HG02763 (cell line): ENCODE measurements around the gene NME2.
"Not testable (repeated sequence)": the region's sequence is repeated elsewhere in the genome, so short reads cannot be mapped to it uniquely, and the experiment has no call there.

ENCODE experiments used
- ATAC-seq: cut with Tn5 transposase; IDR thresholded peaks from one replicate; pipeline ENCODE4 v1.9.1; 2021; ENCODE audit warnings: mild to moderate bottlenecking, moderate library complexity; ENCODE audit not compliant: unreplicated experiment

The NME2 gene

DNA sequence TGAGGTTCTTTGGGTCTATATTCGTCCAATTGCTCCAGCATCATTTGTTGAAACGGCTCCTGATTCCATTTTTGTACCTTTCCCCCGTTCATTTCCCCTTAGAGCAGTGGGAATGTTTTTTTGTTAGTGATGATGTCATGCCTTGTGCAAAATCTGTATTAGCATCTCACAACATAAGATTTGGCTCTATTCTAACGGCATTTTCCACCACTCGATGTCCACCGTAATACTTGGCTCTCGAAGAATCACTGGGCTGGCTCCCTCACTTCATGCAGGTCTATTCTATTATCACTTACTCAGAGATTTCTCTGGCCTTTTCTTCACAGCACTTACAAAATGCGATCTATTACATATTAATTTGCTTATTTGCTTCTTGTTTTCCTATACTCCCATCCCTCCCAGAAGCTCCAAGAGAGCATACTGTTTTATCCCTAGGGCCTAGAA lies 13.4 kb upstream of the NME2 start:
- ATAC-seq = no peak

DNA sequence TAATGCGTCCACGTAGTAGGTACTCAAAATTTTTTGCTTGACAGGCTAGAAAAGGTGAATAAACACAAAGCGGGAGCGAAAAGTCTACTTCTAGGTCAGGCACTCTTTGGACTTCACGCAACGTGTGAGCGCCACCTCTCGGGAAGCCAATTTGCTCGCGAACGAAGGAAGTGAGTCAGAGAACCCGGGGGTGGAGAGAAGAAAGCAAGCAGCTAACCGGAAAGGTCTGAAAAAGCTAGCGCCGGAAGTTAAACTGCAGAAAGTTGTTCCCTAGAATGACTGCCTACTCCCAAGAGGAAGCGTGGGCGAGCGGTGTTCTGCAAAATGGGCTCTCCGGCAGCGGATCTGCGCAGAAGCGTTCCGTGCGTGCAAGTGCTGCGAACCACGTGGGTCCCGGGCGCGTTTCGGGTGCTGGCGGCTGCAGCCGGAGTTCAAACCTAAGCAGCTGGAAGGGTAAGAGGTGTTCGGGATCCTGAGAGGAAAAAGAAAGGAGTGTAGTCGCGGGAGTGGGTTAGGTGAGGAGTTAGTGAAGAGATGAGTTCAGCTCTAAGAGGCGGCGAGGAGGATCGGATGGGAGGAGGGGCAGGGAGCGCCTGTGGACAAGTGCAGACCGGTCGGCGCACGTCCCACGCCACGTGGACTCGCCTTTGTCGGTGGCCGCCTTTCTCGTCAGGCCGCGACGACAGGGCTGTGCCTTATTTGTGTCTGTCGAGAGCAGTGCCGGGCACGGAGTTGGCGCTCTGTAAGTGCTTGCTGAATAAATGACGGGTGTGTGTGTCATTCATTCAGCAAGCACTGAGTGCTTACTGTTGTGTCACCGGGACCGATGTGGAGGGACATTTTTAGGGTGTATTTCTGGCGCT lies 12.8 kb upstream of the NME2 start, which contains the start of gene NME1:
NME1 (plus strand) TSS at position 350 of the 863 bp plus-strand sequence. CDS start 2,096 bp downstream, outside the sequence.
- ATAC-seq = peak; percentile 94

DNA sequence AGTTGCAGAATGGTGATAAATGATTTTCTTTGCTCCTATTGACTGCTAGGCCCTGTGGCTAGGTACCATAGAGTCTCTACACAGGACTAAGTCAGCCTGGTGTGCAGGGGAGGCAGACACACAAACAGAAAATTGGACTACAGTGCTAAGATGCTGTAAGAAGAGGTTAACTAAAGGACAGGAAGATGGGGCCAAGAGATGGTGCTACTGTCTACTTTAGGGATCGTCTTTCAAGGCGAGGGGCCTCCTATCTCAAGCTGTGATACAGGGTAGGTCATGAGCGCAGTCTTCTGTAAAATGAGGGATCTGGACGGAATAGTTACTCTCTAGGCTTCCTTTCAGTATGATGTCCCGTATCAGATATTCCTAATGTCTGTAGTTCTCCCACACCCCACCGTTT lies 12.0 kb upstream of the NME2 start:
- ATAC-seq = no peak

DNA sequence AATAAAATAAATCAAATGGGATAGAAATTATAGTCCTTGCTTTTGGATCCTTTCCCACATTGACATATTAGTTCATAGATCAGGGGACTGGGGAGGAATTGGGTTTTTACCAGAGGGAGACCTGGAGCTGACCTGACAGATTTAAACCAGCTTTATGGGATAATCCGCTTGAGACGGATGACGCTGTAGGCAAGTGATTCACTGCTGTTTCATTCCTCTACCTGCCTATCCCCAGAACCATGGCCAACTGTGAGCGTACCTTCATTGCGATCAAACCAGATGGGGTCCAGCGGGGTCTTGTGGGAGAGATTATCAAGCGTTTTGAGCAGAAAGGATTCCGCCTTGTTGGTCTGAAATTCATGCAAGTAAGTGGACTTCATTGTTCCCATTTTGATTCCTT lies 10.8 kb upstream of the NME2 start:
- no peak for ATAC-seq

DNA sequence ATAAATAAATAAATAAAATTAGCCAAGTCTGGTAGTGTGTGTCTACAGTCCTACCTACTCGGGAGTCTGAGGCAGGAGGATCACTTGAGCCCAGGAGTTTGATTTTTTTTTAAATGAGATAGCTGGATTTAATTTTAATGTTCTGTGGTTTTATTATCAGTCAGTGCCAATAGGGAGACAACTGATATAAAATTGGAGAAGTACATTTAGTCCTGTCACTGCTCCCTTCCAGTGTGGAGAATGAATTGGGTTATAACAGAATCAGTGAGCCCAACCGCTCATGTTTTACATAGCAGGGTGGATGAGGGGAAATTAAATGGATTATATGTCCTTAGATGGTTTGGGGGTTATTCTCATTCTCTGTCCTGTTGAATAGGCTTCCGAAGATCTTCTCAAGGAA lies 6.6 kb upstream of the NME2 start:
- ATAC-seq = no peak

DNA sequence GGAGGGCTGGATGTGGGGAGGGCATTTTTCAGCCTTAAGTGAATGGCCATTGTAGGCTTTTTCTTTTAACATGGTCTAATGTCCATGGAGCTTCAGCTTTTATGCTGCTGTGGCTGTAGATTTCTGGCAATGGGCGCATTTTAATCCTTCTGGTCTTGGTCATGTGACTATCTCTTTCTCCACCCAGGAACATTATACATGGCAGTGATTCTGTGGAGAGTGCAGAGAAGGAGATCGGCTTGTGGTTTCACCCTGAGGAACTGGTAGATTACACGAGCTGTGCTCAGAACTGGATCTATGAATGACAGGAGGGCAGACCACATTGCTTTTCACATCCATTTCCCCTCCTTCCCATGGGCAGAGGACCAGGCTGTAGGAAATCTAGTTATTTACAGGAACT lies 4.7 kb upstream of the NME2 start:
- no peak for ATAC-seq

DNA sequence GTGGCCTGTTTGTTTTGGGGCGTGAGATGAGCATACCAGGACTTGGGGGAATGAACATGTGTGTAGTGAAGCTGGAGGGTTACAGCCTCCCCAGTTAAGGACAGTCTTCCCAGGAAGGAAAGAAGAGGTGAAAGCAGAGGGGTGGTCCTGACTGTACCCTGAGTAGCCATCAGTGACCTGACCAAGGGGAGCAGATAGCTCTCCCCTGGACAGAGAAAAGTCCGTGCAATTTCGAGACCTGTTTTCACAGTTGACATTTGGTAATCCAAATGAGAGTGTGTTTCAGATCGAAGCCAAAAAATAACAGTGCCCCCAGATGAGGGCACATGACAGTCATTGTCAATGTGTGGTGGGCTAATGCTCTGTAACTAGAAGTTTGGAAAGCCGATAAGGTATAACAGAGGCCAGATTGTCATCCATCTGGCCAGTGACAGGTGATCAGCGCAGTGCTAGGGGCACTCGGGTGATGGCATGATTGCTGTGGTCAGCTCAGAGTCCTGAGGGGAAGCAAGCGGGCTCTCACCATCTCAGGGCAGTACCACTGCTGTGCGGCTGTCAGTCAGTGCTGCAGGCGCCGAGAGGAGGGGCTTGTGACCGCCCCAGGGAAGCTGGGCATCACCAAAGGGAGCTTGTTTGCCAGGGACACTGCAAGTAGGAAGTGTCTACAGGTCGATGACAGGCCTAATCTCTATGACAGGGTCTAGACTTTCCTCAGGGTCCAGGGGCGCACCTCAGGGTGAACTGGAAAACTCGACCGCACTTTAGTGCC lies 1.1 kb upstream of the NME2 start:
- no peak for ATAC-seq

DNA sequence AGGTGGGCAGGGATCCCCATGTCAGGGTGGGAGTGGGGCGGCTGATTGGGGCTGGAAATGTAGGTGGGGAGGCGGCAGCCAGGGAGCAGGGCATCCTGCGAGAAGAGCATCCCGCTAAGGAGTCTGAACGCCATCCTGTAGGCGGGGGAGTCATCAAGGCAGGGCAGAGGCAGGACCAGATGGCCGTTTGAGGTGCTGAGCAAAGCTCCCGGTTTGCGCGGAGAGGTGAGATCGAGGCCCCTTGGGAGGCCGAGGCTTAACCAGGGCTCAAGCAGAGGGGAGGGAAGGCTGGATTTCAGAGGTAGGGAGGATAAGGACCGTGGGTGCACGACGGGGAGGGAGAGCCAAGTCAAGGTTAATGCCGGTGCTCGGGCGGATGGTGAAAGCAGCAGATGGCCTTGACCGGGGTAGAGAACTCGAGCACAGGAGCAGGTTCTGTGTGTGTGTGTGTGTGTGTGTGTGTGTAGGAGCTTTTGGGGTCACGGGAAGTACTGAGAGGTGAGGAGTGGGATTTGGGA lies 472 bp upstream of the NME2 start:
- no peak for ATAC-seq

DNA sequence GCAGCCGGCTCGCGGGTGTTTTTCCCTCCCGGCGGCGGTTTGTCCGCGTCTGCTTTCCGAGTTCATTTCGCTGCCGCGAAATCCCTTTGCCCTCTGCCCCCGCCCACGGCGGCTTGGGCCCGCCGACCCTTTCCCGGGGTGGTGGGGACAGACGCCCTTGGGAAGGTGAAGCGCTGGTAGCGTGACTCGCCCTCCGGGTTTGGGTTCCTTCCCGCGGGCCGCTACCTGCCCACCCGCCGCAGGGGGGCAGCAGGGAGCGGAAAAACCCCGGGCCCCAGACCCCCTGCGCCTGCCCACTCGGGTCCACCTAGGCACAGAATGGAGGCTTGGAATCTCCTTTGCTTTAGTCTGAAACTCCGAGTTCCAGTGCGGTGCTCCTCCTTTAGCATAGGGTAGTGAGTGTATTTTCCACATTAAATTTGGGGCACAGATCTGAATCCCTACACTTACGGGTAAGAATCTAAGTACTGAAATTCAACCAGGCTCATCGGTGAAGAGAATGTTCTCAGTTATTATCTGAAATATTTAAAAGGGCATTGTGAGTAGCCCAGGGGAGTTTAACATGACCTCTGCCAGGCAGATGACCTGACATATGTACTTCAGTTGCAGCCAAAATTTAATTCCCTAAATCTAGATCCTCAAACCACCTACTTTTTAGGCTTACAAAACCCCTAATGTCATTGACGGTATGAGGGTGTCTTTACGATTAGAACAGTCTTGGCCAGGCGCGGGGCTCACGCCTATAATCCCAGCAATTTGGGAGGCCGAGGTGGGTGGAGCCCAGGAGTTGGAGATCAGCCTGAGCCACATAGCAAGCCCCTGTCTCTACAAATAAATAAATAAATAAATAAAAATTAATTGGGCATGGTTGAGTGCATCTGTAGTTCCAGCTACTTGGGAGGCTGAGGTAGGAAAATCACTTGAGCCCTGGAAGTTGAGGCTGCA lies 1.0 kb downstream of the NME2 start:
- ATAC-seq = peak; percentile 43

DNA sequence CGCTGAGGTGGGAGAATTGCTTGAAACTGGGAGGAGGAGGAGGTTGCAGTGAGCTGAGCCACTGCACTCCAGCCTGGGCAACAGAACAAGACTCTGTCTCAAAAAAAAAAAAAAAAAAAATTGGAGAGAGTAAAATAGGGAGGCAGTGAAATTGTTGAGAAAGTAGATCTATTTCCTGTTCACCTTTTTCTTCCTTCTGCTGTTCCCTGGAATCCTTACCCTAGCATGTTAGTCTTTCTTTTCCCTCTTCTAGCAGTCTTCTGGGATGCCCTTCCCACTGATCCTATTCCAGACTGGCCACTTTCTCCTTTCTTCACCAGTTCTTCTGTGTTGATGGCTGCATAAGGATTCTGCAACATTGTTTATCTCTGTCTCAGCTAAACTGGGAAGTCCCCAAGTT lies 3.1 kb downstream of the NME2 start:
- no peak for ATAC-seq

DNA sequence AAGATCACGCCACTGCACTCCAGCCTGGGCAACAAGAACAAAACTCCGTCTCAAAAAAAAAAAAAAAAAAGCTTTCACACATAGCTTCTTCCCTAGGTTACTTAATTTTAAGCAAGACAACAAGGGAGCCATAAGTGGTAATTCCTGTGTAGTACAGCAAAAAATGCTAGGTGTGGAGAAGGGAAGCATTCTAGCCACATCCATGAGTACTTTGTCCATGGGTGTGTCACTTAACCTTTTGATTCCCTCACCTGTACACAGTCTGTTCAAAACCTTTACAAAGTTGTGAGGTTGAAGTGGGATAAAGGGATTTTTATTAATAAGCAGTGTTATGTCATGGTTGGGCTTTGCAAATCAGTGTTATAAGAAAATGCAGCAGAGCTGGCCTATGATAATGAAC lies 4.5 kb downstream of the NME2 start:
- ATAC-seq = no peak

DNA sequence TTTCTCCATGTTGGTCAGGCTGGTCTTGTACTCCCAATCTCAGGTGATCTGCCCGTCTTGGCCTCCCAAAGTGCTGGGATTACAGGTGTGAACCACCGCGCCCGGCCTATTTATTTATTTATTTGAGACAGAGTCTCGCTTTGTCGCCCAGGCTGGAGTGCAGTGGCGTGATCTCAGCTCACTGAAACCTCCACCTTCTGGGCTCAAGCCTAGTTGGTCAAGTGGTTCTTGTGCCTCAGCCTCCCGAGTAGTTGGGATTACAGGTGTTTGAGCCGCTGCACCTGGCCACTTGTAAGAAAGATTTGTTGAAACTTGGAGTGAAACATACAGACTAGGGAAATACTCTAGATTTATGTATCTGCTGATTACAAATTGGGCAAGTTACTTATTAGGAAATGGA lies 5.8 kb downstream of the NME2 start:
- ATAC-seq = not testable (repeated sequence)

DNA sequence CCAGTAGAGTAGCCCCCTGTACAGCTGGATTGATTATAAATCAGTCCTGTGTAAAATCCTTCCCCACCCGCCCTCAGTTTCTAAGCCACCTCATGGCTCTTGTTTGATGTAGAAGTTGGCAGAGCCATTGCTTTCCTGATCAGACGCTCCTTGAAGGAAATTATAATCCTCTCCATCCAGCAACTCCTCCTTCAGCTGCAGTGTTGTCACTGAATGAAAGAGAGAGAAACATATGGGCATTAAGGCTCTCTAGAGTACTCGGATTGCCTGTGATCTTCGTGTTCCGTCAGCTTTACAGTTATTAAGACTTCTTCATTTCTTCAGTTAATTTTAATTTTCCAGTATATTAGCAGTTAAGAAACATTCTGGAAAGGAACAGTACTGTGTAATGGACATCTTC lies 14.3 kb downstream of the NME2 start:
- no peak for ATAC-seq

DNA sequence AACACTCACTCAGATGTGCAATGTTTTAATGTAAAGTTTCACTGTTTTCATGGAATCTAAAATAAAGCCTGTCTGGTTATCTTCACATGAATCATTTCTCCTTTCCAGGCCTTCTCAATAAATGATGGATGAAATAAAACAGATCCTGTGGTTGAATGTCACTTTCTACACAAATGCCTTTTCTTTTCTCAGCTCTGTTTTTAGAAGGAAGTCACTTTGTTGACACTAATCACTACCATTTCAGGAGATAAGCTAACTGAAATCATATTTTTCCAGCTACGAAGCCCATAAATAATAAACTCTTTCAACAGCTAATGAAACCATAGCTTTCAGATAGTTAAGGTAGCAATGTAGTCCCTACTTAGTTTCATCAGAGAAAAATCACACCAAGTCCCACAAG lies 17.9 kb downstream of the NME2 start:
- ATAC-seq = no peak

DNA sequence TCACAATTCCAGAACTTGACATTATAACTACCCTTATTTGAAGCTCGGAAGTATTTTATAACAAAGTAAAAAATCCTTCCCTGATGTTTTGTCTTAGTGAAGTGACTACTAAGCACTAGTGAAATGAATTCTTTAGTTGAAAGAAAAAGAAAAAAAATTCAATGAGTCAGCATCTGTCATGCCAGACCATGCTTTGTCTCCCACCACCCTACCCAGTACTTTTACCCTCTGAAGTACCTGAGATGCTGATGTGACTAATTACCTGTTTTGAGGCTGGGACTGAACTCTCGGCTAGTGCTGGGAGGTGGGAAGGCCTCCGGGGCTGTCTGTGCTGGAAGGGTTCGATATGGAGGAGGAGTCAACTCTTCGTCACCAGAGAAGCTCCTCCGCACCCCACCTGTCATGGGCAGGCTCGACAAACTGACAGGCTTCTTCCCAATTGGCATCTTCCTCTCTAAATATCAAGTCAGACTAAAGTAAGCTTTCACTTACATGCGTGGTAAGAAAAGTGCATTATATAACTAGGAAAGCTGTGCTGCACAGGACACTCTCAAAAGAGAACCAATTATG lies 19.6 kb downstream of the NME2 start:
- no peak for ATAC-seq

DNA sequence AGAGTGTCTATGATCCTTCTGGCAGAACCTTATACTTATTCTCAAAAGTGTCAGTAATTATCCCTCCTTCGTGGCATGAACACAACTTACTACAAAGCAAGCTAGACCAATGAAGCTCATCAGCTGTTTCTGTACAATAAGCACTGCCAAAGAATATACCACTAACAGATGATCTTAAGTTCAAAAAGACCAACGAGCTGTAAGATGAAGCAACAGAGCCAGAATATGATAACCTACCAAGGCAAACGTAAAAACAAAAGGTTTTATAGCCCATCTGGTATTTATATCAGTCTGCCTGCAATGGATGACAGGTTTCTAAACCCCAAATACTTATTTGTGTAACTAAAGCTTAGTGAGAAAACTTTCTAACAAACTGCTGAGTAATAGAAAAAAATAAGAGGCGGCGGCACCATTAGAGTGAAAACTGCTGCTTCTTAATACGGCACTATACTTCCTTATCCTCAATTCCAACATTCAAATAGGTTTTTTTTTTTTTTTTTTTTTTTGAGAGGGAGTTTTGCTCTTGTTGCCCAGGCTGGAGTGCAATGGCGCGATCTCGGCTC lies 22.1 kb downstream of the NME2 start:
- ATAC-seq = no peak

DNA sequence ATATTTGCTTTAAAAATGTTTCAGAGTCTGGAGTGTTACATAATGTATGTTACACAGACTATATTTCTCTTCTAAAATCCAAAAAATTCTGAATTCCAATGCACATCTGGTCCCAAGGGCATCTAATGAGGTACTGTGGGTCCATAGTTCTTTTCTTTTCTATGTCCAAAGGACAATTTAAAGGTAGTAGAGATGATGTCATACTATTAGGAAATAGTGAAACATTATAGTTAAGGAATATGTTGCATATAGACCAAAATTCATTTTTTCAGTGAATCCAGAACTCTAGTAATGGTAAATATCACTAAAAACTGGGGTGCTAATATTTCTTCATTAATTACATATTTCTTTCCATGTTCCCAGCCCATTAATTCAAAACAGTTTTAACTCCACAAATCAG lies 23.0 kb downstream of the NME2 start:
- ATAC-seq = no peak

DNA sequence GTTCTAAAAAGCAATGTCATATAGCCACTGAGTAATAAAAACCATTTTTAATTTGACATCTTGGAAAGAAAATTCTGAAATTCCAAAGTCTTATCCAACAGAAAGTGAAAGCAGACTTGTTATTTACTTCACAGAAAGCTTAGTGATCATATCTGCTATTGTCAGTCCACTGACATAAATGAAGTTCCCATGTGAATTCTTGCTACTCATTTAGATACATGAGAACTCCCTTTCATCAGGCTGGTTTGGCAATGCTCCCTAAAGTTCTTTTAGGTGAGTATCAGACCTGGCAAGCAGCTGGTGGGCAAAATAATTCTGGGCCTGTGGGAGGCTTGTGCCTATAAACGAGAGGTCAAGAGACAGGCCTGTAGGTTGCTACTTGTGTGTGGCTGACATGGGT lies 23.4 kb downstream of the NME2 start:
- ATAC-seq = no peak

DNA sequence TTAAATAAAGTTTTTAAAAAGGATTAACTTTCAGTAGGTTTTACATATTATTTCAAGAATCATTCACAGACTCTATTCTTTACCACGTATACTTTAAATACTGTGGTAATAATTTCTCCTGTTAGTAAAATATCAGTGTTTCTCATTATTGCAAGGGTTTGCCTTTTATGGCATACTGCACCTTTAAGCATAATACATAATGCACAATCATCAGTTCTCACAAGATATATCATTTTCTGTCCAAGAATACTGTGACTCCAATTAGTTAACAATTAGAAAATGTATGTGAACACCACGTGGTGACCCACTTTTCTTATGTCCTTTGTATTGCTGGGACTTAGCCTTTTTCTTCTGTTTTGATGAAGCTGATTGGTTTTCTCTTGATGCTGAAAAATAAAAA lies 25.7 kb downstream of the NME2 start:
- ATAC-seq = no peak

DNA sequence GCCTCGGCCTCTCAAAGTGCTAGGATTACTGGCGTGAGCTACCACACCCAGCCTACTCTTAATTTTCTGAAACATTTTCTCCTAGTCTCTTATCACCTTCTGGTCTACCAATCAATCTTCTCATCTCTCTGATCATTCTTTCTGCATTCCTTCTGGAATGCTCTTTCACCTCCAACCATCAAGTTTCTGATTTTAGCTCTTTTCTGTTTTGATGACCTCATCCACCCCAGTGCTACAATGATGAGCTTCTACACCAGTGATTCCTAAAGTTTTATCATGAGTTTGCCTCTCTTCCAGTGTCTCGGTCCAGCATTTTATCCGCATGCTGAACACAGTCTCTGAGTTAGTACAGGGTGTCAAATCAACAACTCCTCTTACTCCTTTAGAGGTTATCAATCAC lies 31.5 kb downstream of the NME2 start:
- ATAC-seq = no peak
